ENCODE measurements around the gene PSMC5. TPM values are rescaled to one million over a fixed set of nuclear protein-coding genes. Genes with fewer than 3 reads are reported as not detected.
A peak's percentile ranks its signal among the peaks of the same experiment; 100 is the strongest.

PSMC5 gene
- total and polyA plus RNA-seq, 9 of the 15 experiments (the other 6 are each of a cell fraction or from before 2014, with no cell fraction given): 89.2 to 393 (median 161) TPM

- no peak for TF ChIP-seq ZNF398 (CRISPR knock-in tag; IDR thresholded peaks at IDR 0.05)
- TF ChIP-seq TAF15 (IDR thresholded peaks at IDR 0.05; ENCODE audit: low read depth, low read length): no peak
- TF ChIP-seq JUN (IDR thresholded peaks at IDR 0.05; ENCODE audit: borderline replicate concordance, low read depth, low read length): peak; percentile 38; the same call in 1 of the 2 replicates
- no peak for TF ChIP-seq JUN (CRISPR knock-in tag; IDR thresholded peaks at IDR 0.05; ENCODE audit: borderline replicate concordance)
- 0 out of 2 replicates have a peak, but pooled peaks have one; percentile 66 for TF ChIP-seq ZNF197 (CRISPR knock-in tag; IDR thresholded peaks at IDR 0.05; ENCODE audit: low read depth)
- 0 out of 2 replicates have a peak, but pooled peaks have one; percentile 32 for TF ChIP-seq SPI1 (IDR thresholded peaks at IDR 0.05; ENCODE audit: borderline replicate concordance, low read depth, low read length)
- no peak for TF ChIP-seq ZNF79 (CRISPR knock-in tag; IDR thresholded peaks at IDR 0.05; ENCODE audit: low read depth)
- TF ChIP-seq POLR2G (IDR thresholded peaks at IDR 0.05; ENCODE audit: low read depth, low read length): peak; percentile 98
- no peak for TF ChIP-seq PHB2 (IDR thresholded peaks at IDR 0.05; ENCODE audit: low read depth)
- no peak for TF ChIP-seq NCOA4 (IDR thresholded peaks at IDR 0.05; ENCODE audit: partially characterized antibody)
- TF ChIP-seq, protein P1, sequence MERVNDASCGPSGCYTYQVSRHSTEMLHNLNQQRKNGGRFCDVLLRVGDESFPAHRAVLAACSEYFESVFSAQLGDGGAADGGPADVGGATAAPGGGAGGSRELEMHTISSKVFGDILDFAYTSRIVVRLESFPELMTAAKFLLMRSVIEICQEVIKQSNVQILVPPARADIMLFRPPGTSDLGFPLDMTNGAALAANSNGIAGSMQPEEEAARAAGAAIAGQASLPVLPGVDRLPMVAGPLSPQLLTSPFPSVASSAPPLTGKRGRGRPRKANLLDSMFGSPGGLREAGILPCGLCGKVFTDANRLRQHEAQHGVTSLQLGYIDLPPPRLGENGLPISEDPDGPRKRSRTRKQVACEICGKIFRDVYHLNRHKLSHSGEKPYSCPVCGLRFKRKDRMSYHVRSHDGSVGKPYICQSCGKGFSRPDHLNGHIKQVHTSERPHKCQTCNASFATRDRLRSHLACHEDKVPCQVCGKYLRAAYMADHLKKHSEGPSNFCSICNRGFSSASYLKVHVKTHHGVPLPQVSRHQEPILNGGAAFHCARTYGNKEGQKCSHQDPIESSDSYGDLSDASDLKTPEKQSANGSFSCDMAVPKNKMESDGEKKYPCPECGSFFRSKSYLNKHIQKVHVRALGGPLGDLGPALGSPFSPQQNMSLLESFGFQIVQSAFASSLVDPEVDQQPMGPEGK (CRISPR knock-in tag; IDR thresholded peaks at IDR 0.05; ENCODE audit: borderline replicate concordance): no peak
- TF ChIP-seq TEAD2 (tag; IDR thresholded peaks at IDR 0.05): no peak
- TF ChIP-seq ARNT (IDR thresholded peaks at IDR 0.05): no peak; a peak in 1 of 4 replicates
- TF ChIP-seq THRAP3 (IDR thresholded peaks at IDR 0.05; ENCODE audit: borderline replicate concordance): no peak
- TF ChIP-seq GABPB1 (CRISPR knock-in tag; IDR thresholded peaks at IDR 0.05): peak; percentile 96
- TF ChIP-seq NFE2L1 (tag; IDR thresholded peaks at IDR 0.05; ENCODE audit: borderline replicate concordance, low read depth): no peak
- TF ChIP-seq POLR2B (IDR thresholded peaks at IDR 0.05; ENCODE audit: low read depth, partially characterized antibody): peak; percentile 83
- peak; percentile 99 for TF ChIP-seq ZNF316 (IDR thresholded peaks at IDR 0.05)
- TF ChIP-seq, protein P2, sequence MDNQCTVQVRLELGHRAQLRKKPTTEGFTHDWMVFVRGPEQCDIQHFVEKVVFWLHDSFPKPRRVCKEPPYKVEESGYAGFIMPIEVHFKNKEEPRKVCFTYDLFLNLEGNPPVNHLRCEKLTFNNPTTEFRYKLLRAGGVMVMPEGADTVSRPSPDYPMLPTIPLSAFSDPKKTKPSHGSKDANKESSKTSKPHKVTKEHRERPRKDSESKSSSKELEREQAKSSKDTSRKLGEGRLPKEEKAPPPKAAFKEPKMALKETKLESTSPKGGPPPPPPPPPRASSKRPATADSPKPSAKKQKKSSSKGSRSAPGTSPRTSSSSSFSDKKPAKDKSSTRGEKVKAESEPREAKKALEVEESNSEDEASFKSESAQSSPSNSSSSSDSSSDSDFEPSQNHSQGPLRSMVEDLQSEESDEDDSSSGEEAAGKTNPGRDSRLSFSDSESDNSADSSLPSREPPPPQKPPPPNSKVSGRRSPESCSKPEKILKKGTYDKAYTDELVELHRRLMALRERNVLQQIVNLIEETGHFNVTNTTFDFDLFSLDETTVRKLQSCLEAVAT (IDR thresholded peaks at IDR 0.05): 0 out of 4 replicates have a peak, but pooled peaks of 1 of the 2 experiments have one; percentile 17
- peak in 1 of 2 experiments; percentile 89; a peak in 2 of 4 replicates for TF ChIP-seq HDAC1 (IDR thresholded peaks at IDR 0.05)
- peak; percentile 100 for TF ChIP-seq NR2C1 (IDR thresholded peaks at IDR 0.05)
- TF ChIP-seq NR2C1 (tag; IDR thresholded peaks at IDR 0.05): peak; percentile 100
Observed at GRCh38 chr17:63827002-63827800, at the start of gene PSMC5, which contains the start of gene FTSJ3 (continued).

Data from K562 (cell line).